ENCODE data around the gene FGF11. TPM values are rescaled to one million over a fixed set of nuclear protein-coding genes. Genes with fewer than 3 reads are reported as not detected.

Gene FGF11
- total and polyA plus RNA-seq, 2 of the 13 experiments (the other 11 are each of a cell fraction or from before 2014, with no cell fraction given): 0.20 to 7.6 TPM

- TF ChIP-seq HNF1B (CRISPR knock-in tag; IDR thresholded peaks at IDR 0.05) (peak; percentile 61; the same call in 1 of the 2 replicates), ZGPAT (CRISPR knock-in tag; IDR thresholded peaks at IDR 0.05) (0 out of 2 replicates have a peak, but pooled peaks have one; percentile 18), AKNA (CRISPR knock-in tag; IDR thresholded peaks at IDR 0.05; ENCODE audit: borderline replicate concordance) (no peak), ZSCAN20 (CRISPR knock-in tag; IDR thresholded peaks at IDR 0.05; ENCODE audit: borderline replicate concordance) (no peak), GATA4 (IDR thresholded peaks at IDR 0.05; ENCODE audit: borderline replicate concordance, low read depth) (peak; percentile 41; the same call in 1 of the 2 replicates), TEAD3 (CRISPR knock-in tag; optimal IDR thresholded peaks at IDR 0.05; ENCODE audit: borderline replicate concordance) (peak; percentile 36), ZHX1 (CRISPR knock-in tag; IDR thresholded peaks at IDR 0.05; ENCODE audit: low read depth) (no peak), POLR2A (IDR thresholded peaks at IDR 0.05; ENCODE audit: insufficient read depth in 1 of 2, low read depth in 2 of 2, low read length in 2 of 2) (peak; percentile 94), RXRA (CRISPR knock-in tag; IDR thresholded peaks at IDR 0.05) (no peak), ZBTB38 (CRISPR knock-in tag; IDR thresholded peaks at IDR 0.05) (peak; percentile 22; the same call in 1 of the 2 replicates), ZBTB7A (CRISPR knock-in tag; IDR thresholded peaks at IDR 0.05) (peak; percentile 78), MYNN (CRISPR knock-in tag; IDR thresholded peaks at IDR 0.05; ENCODE audit: low read depth) (no peak), PLRG1 (conservative IDR thresholded peaks at IDR 0.05) (no peak), NR1H2 (CRISPR knock-in tag; IDR thresholded peaks at IDR 0.05; ENCODE audit: borderline replicate concordance, low read depth) (0 out of 2 replicates have a peak, but pooled peaks have one; percentile 43), THYN1 (CRISPR knock-in tag; IDR thresholded peaks at IDR 0.05; ENCODE audit: borderline replicate concordance, low read depth) (no peak), ATF7-NPFF (CRISPR knock-in tag; IDR thresholded peaks at IDR 0.05; ENCODE audit: low read depth) (no peak), ZNF207 (IDR thresholded peaks at IDR 0.05; ENCODE audit: borderline replicate concordance) (no peak)
These were observed 35.2 kb upstream of the FGF11 start, which contains the start of gene TMEM256 (continued) for GRCh38 chr17:7403977-7404736.

All from HepG2 (cell line).